ENCODE data around the gene ARID2.

ARID2 gene

GRCh38 chr12:45695035-45695434 is 34.5 kb upstream of the ARID2 start:
- H3K27ac ChIP-seq: no peak overlapping the region
- TF ChIP-seq, protein P1, sequence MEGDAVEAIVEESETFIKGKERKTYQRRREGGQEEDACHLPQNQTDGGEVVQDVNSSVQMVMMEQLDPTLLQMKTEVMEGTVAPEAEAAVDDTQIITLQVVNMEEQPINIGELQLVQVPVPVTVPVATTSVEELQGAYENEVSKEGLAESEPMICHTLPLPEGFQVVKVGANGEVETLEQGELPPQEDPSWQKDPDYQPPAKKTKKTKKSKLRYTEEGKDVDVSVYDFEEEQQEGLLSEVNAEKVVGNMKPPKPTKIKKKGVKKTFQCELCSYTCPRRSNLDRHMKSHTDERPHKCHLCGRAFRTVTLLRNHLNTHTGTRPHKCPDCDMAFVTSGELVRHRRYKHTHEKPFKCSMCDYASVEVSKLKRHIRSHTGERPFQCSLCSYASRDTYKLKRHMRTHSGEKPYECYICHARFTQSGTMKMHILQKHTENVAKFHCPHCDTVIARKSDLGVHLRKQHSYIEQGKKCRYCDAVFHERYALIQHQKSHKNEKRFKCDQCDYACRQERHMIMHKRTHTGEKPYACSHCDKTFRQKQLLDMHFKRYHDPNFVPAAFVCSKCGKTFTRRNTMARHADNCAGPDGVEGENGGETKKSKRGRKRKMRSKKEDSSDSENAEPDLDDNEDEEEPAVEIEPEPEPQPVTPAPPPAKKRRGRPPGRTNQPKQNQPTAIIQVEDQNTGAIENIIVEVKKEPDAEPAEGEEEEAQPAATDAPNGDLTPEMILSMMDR (IDR thresholded peaks at IDR 0.05): no peak
- no peak for TF ChIP-seq ZFX (IDR thresholded peaks at IDR 0.05; ENCODE audit: borderline replicate concordance)

- TF ChIP-seq, protein P1 (IDR thresholded peaks at IDR 0.05): no peak
- no peak for TF ChIP-seq ZFX (IDR thresholded peaks at IDR 0.05; ENCODE audit: borderline replicate concordance)
- no peak overlapping the region for H3K27ac ChIP-seq
These were observed 33.9 kb upstream of the ARID2 start for GRCh38 chr12:45695606-45696005.

- TF ChIP-seq, protein P1 (IDR thresholded peaks at IDR 0.05): no peak
- no peak for TF ChIP-seq ZFX (IDR thresholded peaks at IDR 0.05; ENCODE audit: borderline replicate concordance)
These were observed 33.5 kb upstream of the ARID2 start for GRCh38 chr12:45696049-45696448.

GRCh38 chr12:45697371-45697770 is 32.1 kb upstream of the ARID2 start:
- TF ChIP-seq, protein P1 (IDR thresholded peaks at IDR 0.05): no peak
- TF ChIP-seq ZFX (IDR thresholded peaks at IDR 0.05; ENCODE audit: borderline replicate concordance): no peak
- H3K27ac ChIP-seq: no peak overlapping the region

More at GRCh38 chr12:45696049-45696448, 33.5 kb upstream of the ARID2 start:
- H3K27ac ChIP-seq: no peak overlapping the region

DNA sequence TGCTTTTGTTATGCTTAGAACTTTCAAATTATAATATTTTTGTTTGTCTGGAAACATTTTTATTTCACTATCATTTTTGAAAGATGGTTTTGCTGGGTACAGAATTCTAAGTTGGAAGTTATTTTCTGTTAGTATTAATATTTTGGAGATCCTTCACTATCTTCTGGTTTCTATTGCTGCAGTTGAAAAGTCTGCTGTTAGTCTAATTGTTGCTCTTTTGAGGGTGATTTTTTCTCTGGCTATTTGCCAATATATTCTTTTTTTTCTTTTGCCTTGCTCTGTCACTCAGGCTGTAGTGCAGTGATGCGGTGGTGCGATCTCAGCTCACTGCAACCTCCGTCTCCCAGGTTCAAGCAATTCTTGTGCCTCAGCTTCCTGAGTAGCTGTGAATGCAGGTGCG is 28.2 kb upstream of the ARID2 start:
- no peak overlapping the region for H3K27ac ChIP-seq
- TF ChIP-seq ZFX (IDR thresholded peaks at IDR 0.05; ENCODE audit: borderline replicate concordance): no peak
- TF ChIP-seq, protein P1 (IDR thresholded peaks at IDR 0.05): no peak

GRCh38 chr12:45703942-45704341 is 25.6 kb upstream of the ARID2 start:
- no peak overlapping the region for H3K27ac ChIP-seq
- TF ChIP-seq, protein P1 (IDR thresholded peaks at IDR 0.05): no peak
- no peak for TF ChIP-seq ZFX (IDR thresholded peaks at IDR 0.05; ENCODE audit: borderline replicate concordance)

- no peak for TF ChIP-seq ZFX (IDR thresholded peaks at IDR 0.05; ENCODE audit: borderline replicate concordance)
- TF ChIP-seq, protein P1 (IDR thresholded peaks at IDR 0.05): no peak
- H3K27ac ChIP-seq: no peak overlapping the region
These were observed 24.5 kb upstream of the ARID2 start for GRCh38 chr12:45704968-45705367.

All from 22Rv1 (cell line).